Prostate gland (tissue), 2 donors: ENCODE measurements around the gene UNK.

Experiments
- POLR2A ChIP-seq: fragments of 450-650 bp; IDR thresholded peaks from one replicate; pipeline ENCODE4 v1.6.1; 2016; ENCODE audit warnings: antibody characterized with exemption, mild to moderate bottlenecking
- POLR2AphosphoS5 ChIP-seq: sonication (generic); formaldehyde crosslinking; IDR thresholded peaks from one replicate; pipeline ENCODE4 v1.6.1; 2017; ENCODE audit warnings: antibody characterized with exemption
- TF ChIP-seq, protein P1 (sequence below), 4 experiments: fragments of 200-600 bp in 2 of 4; fragments of 450-650 bp in 2 of 4; sonication (generic) in 2 of 4; IDR thresholded peaks; 1 replicate in 3 of 4; 2 replicates in 1 of 4; pipeline ENCODE4 v1.5.1; 2016 to 2019; ENCODE audit warnings: antibody characterized with exemption in 4 of 4, mild to moderate bottlenecking in 2 of 4, moderate library complexity in 2 of 4

- TF ChIP-seq, protein P1, sequence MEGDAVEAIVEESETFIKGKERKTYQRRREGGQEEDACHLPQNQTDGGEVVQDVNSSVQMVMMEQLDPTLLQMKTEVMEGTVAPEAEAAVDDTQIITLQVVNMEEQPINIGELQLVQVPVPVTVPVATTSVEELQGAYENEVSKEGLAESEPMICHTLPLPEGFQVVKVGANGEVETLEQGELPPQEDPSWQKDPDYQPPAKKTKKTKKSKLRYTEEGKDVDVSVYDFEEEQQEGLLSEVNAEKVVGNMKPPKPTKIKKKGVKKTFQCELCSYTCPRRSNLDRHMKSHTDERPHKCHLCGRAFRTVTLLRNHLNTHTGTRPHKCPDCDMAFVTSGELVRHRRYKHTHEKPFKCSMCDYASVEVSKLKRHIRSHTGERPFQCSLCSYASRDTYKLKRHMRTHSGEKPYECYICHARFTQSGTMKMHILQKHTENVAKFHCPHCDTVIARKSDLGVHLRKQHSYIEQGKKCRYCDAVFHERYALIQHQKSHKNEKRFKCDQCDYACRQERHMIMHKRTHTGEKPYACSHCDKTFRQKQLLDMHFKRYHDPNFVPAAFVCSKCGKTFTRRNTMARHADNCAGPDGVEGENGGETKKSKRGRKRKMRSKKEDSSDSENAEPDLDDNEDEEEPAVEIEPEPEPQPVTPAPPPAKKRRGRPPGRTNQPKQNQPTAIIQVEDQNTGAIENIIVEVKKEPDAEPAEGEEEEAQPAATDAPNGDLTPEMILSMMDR (IDR thresholded peaks at IDR 0.05), result peak in 2 of 4 experiments; percentile 15 to 58
- TF ChIP-seq POLR2A, result peak; percentile 65
- TF ChIP-seq POLR2AphosphoS5, result peak; percentile 95
Measured at GRCh38 chr17:75784473-75785015, at the start of gene UNK.
